HEK293 (cell line): Measurements from ENCODE around the gene NIBAN1.

Experiments used
- GFI1B ChIP-seq: fragments of 450-650 bp; formaldehyde crosslinking; IDR thresholded peaks from 2 replicates; pipeline ENCODE4 v1.5.1; 2016; ENCODE audit warnings: missing biosample characterization, missing genetic modification characterization
- KLF1 ChIP-seq: fragments of 450-650 bp; formaldehyde crosslinking; IDR thresholded peaks from 2 replicates; pipeline ENCODE4 v1.5.1; 2016; ENCODE audit warnings: missing biosample characterization, missing genetic modification characterization
- KLF16 ChIP-seq: fragments of 450-650 bp; formaldehyde crosslinking; IDR thresholded peaks from 2 replicates; pipeline ENCODE4 v1.5.1; 2017; ENCODE audit warnings: missing biosample characterization, missing genetic modification characterization
- KLF8 ChIP-seq: fragments of 450-650 bp; formaldehyde crosslinking; IDR thresholded peaks from 2 replicates; pipeline ENCODE4 v1.5.1; 2016; ENCODE audit warnings: missing biosample characterization, missing genetic modification characterization
- ZBTB1 ChIP-seq: fragments of 450-650 bp; formaldehyde crosslinking; IDR thresholded peaks from 2 replicates; pipeline ENCODE4 v1.5.1; 2016; ENCODE audit warnings: missing biosample characterization, missing genetic modification characterization
- ZBTB17 ChIP-seq: fragments of 450-650 bp; formaldehyde crosslinking; IDR thresholded peaks from 2 replicates; pipeline ENCODE4 v1.5.1; 2016; ENCODE audit warnings: missing biosample characterization, missing genetic modification characterization
- ZNF10 ChIP-seq: fragments of 450-650 bp; formaldehyde crosslinking; IDR thresholded peaks from 2 replicates; pipeline ENCODE4 v1.5.1; 2017; ENCODE audit warnings: missing biosample characterization, missing genetic modification characterization
- ZNF112 ChIP-seq: fragments of 450-650 bp; formaldehyde crosslinking; IDR thresholded peaks from 2 replicates; pipeline ENCODE4 v1.5.0; 2017; ENCODE audit warnings: missing biosample characterization, missing genetic modification characterization
- ZNF19 ChIP-seq: fragments of 450-650 bp; formaldehyde crosslinking; IDR thresholded peaks from 2 replicates; pipeline ENCODE4; 2016; ENCODE audit warnings: missing biosample characterization, missing genetic modification characterization, low read depth
- ZNF2 ChIP-seq: fragments of 450-650 bp; formaldehyde crosslinking; IDR thresholded peaks from 2 replicates; pipeline ENCODE4 v1.5.1; 2016; ENCODE audit warnings: missing biosample characterization, missing genetic modification characterization
- ZNF335 ChIP-seq: fragments of 450-650 bp; formaldehyde crosslinking; conservative IDR thresholded peaks from 2 replicates; pipeline ENCODE4 v1.5.1; 2016; ENCODE audit warnings: missing biosample characterization, missing genetic modification characterization
- ZNF350 ChIP-seq: fragments of 450-650 bp; formaldehyde crosslinking; IDR thresholded peaks from 2 replicates; pipeline ENCODE4 v1.5.0; 2017; ENCODE audit warnings: missing biosample characterization, mild to moderate bottlenecking, missing genetic modification characterization
- ZNF610 ChIP-seq: fragments of 450-650 bp; formaldehyde crosslinking; IDR thresholded peaks from 2 replicates; pipeline ENCODE4 v1.5.1; 2016; ENCODE audit warnings: missing biosample characterization, missing genetic modification characterization, borderline replicate concordance
- ZNF747 ChIP-seq: fragments of 450-650 bp; formaldehyde crosslinking; IDR thresholded peaks from 2 replicates; pipeline ENCODE4 v1.5.1; 2016; ENCODE audit warnings: missing biosample characterization, missing genetic modification characterization
- ZNF76 ChIP-seq: fragments of 450-650 bp; formaldehyde crosslinking; IDR thresholded peaks from 2 replicates; pipeline ENCODE4; 2016; ENCODE audit warnings: low read depth, missing biosample characterization, missing genetic modification characterization, borderline replicate concordance
- ZNF792 ChIP-seq: fragments of 450-650 bp; formaldehyde crosslinking; IDR thresholded peaks from 2 replicates; pipeline ENCODE4 v1.5.1; 2016; ENCODE audit warnings: missing biosample characterization, missing genetic modification characterization
- TF ChIP-seq, protein P1 (sequence below): fragments of 450-650 bp; formaldehyde crosslinking; IDR thresholded peaks from 2 replicates; pipeline ENCODE4 v1.5.1; 2016; ENCODE audit warnings: missing biosample characterization, missing genetic modification characterization
- TF ChIP-seq, protein P2 (sequence below): fragments of 450-650 bp; formaldehyde crosslinking; IDR thresholded peaks from 2 replicates; pipeline ENCODE4 v1.5.1; 2016; ENCODE audit warnings: missing biosample characterization, missing genetic modification characterization
- TF ChIP-seq, protein P3 (sequence below): fragments of 450-650 bp; formaldehyde crosslinking; IDR thresholded peaks from 2 replicates; pipeline ENCODE4 v1.5.1; 2017; ENCODE audit warnings: missing biosample characterization, missing genetic modification characterization
- TF ChIP-seq, protein P4 (sequence below): fragments of 450-650 bp; formaldehyde crosslinking; IDR thresholded peaks from 2 replicates; pipeline ENCODE4 v1.5.1; 2016; ENCODE audit warnings: missing biosample characterization, missing genetic modification characterization, low read depth
- TF ChIP-seq, protein P5 (sequence below): fragments of 450-650 bp; formaldehyde crosslinking; conservative IDR thresholded peaks from 2 replicates; pipeline ENCODE4 v1.5.1; 2016; ENCODE audit warnings: low read depth, missing biosample characterization, missing genetic modification characterization
- TF ChIP-seq, protein P6 (sequence below): fragments of 450-650 bp; formaldehyde crosslinking; IDR thresholded peaks from 2 replicates; pipeline ENCODE4 v1.5.1; 2016; ENCODE audit warnings: missing biosample characterization, missing genetic modification characterization
- TF ChIP-seq, protein P7 (sequence below): fragments of 450-650 bp; formaldehyde crosslinking; IDR thresholded peaks from 2 replicates; pipeline ENCODE4 v1.5.1; 2017; ENCODE audit warnings: missing biosample characterization, missing genetic modification characterization

The NIBAN1 gene

DNA sequence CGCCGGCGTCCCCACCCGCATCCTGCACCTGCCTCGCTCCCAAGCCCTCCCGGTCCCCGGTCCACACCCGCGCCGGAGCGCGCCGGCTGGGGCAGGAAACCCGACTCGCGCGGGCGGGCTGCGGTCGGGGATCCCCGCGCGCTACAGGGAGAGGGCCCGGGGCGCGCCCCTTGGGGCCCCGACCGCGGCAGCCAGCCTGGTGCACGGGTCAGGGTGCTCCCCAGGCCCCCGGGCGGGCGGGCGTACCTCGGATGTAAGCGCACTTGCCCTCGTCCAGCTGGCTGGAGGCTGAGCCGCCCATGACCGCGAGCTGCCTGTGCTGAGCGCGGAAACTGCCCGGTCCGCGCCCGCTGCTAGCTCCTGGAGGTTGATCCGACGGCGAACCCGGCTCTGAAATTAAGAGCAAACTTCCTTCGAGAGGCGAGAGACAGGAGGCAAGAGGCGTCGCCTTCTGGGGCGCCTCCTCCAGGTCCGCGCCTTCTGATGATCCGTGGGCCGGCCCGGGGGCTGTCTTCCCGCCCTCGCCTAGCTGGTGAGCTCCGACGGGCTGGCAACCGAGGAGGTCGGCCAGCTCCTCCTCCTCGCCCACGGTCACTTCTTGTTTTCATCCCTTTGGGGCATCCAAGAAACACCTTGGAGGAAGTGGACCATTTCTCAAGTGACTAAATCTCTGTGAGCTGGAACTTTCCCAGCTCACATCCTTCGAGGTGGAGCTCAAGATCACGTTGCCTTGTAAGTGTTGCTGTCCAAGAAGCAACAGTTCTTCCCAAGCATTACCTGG lies at the start of gene NIBAN1 (continued):
- TF ChIP-seq, protein P1, sequence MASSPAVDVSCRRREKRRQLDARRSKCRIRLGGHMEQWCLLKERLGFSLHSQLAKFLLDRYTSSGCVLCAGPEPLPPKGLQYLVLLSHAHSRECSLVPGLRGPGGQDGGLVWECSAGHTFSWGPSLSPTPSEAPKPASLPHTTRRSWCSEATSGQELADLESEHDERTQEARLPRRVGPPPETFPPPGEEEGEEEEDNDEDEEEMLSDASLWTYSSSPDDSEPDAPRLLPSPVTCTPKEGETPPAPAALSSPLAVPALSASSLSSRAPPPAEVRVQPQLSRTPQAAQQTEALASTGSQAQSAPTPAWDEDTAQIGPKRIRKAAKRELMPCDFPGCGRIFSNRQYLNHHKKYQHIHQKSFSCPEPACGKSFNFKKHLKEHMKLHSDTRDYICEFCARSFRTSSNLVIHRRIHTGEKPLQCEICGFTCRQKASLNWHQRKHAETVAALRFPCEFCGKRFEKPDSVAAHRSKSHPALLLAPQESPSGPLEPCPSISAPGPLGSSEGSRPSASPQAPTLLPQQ (tag by site-specific recombination) = no peak
- TF ChIP-seq ZNF76 (tag by site-specific recombination) (no peak), ZNF112 (tag by site-specific recombination) (no peak), KLF1 (tag by site-specific recombination) (no peak), ZNF19 (no peak), ZNF747 (tag by site-specific recombination) (no peak), ZNF792 (tag by site-specific recombination) (no peak), ZNF2 (tag by site-specific recombination) (no peak), ZNF350 (tag by site-specific recombination) (no peak), GFI1B (no peak), KLF8 (no peak; the same call in 1 of the 2 replicates), KLF16 (0 out of 2 replicates have a peak, but pooled peaks have one; percentile 28), ZBTB17 (tag by site-specific recombination) (peak; percentile 38; the same call in 1 of the 2 replicates), ZBTB1 (tag by site-specific recombination) (no peak), ZNF10 (0 out of 2 replicates have a peak, but pooled peaks have one; percentile 60), ZNF335 (tag by site-specific recombination) (peak; percentile 86), ZNF610 (tag by site-specific recombination) (no peak)
- TF ChIP-seq, protein P2, sequence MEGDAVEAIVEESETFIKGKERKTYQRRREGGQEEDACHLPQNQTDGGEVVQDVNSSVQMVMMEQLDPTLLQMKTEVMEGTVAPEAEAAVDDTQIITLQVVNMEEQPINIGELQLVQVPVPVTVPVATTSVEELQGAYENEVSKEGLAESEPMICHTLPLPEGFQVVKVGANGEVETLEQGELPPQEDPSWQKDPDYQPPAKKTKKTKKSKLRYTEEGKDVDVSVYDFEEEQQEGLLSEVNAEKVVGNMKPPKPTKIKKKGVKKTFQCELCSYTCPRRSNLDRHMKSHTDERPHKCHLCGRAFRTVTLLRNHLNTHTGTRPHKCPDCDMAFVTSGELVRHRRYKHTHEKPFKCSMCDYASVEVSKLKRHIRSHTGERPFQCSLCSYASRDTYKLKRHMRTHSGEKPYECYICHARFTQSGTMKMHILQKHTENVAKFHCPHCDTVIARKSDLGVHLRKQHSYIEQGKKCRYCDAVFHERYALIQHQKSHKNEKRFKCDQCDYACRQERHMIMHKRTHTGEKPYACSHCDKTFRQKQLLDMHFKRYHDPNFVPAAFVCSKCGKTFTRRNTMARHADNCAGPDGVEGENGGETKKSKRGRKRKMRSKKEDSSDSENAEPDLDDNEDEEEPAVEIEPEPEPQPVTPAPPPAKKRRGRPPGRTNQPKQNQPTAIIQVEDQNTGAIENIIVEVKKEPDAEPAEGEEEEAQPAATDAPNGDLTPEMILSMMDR = 0 out of 2 replicates have a peak, but pooled peaks have one; percentile 6
- TF ChIP-seq, protein P3, sequence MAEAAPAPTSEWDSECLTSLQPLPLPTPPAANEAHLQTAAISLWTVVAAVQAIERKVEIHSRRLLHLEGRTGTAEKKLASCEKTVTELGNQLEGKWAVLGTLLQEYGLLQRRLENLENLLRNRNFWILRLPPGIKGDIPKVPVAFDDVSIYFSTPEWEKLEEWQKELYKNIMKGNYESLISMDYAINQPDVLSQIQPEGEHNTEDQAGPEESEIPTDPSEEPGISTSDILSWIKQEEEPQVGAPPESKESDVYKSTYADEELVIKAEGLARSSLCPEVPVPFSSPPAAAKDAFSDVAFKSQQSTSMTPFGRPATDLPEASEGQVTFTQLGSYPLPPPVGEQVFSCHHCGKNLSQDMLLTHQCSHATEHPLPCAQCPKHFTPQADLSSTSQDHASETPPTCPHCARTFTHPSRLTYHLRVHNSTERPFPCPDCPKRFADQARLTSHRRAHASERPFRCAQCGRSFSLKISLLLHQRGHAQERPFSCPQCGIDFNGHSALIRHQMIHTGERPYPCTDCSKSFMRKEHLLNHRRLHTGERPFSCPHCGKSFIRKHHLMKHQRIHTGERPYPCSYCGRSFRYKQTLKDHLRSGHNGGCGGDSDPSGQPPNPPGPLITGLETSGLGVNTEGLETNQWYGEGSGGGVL (tag by site-specific recombination) = no peak
- TF ChIP-seq, protein P4, sequence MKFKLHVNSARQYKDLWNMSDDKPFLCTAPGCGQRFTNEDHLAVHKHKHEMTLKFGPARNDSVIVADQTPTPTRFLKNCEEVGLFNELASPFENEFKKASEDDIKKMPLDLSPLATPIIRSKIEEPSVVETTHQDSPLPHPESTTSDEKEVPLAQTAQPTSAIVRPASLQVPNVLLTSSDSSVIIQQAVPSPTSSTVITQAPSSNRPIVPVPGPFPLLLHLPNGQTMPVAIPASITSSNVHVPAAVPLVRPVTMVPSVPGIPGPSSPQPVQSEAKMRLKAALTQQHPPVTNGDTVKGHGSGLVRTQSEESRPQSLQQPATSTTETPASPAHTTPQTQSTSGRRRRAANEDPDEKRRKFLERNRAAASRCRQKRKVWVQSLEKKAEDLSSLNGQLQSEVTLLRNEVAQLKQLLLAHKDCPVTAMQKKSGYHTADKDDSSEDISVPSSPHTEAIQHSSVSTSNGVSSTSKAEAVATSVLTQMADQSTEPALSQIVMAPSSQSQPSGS (tag by site-specific recombination) = no peak
- TF ChIP-seq, protein P5, sequence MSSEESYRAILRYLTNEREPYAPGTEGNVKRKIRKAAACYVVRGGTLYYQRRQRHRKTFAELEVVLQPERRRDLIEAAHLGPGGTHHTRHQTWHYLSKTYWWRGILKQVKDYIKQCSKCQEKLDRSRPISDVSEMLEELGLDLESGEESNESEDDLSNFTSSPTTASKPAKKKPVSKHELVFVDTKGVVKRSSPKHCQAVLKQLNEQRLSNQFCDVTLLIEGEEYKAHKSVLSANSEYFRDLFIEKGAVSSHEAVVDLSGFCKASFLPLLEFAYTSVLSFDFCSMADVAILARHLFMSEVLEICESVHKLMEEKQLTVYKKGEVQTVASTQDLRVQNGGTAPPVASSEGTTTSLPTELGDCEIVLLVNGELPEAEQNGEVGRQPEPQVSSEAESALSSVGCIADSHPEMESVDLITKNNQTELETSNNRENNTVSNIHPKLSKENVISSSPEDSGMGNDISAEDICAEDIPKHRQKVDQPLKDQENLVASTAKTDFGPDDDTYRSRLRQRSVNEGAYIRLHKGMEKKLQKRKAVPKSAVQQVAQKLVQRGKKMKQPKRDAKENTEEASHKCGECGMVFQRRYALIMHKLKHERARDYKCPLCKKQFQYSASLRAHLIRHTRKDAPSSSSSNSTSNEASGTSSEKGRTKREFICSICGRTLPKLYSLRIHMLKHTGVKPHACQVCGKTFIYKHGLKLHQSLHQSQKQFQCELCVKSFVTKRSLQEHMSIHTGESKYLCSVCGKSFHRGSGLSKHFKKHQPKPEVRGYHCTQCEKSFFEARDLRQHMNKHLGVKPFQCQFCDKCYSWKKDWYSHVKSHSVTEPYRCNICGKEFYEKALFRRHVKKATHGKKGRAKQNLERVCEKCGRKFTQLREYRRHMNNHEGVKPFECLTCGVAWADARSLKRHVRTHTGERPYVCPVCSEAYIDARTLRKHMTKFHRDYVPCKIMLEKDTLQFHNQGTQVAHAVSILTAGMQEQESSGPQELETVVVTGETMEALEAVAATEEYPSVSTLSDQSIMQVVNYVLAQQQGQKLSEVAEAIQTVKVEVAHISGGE = peak; percentile 81
- TF ChIP-seq, protein P6, sequence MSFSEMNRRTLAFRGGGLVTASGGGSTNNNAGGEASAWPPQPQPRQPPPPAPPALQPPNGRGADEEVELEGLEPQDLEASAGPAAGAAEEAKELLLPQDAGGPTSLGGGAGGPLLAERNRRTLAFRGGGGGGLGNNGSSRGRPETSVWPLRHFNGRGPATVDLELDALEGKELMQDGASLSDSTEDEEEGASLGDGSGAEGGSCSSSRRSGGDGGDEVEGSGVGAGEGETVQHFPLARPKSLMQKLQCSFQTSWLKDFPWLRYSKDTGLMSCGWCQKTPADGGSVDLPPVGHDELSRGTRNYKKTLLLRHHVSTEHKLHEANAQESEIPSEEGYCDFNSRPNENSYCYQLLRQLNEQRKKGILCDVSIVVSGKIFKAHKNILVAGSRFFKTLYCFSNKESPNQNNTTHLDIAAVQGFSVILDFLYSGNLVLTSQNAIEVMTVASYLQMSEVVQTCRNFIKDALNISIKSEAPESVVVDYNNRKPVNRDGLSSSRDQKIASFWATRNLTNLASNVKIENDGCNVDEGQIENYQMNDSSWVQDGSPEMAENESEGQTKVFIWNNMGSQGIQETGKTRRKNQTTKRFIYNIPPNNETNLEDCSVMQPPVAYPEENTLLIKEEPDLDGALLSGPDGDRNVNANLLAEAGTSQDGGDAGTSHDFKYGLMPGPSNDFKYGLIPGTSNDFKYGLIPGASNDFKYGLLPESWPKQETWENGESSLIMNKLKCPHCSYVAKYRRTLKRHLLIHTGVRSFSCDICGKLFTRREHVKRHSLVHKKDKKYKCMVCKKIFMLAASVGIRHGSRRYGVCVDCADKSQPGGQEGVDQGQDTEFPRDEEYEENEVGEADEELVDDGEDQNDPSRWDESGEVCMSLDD = peak; percentile 49; the same call in 1 of the 2 replicates
- TF ChIP-seq, protein P7, sequence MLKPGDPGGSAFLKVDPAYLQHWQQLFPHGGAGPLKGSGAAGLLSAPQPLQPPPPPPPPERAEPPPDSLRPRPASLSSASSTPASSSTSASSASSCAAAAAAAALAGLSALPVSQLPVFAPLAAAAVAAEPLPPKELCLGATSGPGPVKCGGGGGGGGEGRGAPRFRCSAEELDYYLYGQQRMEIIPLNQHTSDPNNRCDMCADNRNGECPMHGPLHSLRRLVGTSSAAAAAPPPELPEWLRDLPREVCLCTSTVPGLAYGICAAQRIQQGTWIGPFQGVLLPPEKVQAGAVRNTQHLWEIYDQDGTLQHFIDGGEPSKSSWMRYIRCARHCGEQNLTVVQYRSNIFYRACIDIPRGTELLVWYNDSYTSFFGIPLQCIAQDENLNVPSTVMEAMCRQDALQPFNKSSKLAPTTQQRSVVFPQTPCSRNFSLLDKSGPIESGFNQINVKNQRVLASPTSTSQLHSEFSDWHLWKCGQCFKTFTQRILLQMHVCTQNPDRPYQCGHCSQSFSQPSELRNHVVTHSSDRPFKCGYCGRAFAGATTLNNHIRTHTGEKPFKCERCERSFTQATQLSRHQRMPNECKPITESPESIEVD (tag by site-specific recombination) = no peak
